ENCODE measurements around the gene LGALS9C. TPM values are rescaled to one million over a fixed set of nuclear protein-coding genes. Genes with fewer than 3 reads are reported as not detected.
"Not testable (repeated sequence)": the region's sequence is repeated elsewhere in the genome, so short reads cannot be mapped to it uniquely, and the experiment has no call there.

The LGALS9C gene
- total RNA-seq, 1 experiment from 2014 or later = not detected

DNA sequence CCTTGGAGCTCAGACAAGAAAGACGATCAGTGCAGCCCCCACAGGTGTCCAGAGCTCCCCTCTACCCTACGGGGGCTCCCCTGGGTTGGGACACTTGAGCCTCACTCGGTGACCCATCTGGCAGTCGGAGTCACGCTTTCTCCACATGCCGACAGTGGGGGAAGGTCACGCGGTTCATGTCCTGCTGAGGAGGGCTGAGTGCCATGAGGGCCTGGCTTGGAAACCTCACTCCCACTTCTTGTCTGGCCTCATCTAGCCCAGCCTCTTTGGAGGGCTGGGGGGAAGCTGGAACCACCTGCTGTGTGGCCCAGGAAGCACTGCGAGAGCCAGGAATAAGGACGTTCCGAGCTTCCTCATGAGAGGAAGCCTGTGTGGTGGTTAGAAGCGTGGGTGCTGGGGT, 1.8 kb downstream of the LGALS9C start:
- DNase-seq (ENCODE audit: low spot score) = not testable (repeated sequence)

DNA sequence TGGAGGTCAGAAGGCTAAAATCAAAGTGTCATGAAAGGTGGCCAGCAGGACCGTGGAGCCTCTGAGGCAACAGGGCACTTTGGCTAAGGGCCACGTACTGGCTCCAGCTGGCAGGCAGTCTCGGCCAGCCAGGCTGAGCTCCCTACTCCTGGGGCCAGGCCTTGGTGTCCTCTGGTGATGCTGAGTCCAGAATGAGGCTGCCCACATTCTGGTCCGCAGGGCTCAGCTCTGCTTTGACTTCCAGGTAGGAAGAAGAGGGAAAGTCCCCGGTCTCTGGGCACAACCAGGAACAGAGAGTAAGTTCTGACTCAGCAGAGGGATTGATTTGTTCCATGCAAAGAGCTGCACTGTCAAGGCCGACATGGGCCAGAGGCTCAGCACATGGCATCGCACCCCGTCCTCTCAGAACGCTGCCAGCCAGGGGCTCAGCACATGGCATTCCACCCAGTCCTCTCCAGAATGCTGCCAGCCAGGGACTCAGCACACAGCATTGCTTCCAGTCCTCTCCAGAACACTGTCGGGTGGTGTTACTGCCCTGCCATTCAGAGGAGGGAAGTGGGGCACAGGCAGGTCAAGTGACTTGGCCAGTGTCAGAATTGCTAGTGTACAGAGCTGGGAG, 2.5 kb downstream of the LGALS9C start:
- not testable (repeated sequence) for DNase-seq (ENCODE audit: low spot score)

DNA sequence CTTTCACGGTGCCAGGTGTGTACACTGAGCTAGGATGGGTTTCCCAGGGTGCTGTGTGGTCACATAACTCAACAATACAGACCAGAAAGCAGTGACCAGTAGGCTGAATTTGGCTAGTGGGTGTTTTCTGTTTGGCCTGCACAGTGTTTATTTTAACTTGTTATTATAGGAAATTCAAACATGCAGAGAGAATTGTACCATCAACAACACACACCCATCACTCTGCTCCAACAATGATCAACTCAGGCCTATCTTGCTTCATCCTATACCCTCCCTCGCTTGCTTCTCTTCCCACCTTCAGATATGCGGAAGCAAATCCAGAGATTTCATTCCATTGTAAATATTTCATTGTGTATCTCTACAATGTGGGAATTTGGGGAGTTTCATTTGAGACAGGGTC, 5.2 kb downstream of the LGALS9C start:
- DNase-seq (ENCODE audit: low spot score) = not testable (repeated sequence)

DNA sequence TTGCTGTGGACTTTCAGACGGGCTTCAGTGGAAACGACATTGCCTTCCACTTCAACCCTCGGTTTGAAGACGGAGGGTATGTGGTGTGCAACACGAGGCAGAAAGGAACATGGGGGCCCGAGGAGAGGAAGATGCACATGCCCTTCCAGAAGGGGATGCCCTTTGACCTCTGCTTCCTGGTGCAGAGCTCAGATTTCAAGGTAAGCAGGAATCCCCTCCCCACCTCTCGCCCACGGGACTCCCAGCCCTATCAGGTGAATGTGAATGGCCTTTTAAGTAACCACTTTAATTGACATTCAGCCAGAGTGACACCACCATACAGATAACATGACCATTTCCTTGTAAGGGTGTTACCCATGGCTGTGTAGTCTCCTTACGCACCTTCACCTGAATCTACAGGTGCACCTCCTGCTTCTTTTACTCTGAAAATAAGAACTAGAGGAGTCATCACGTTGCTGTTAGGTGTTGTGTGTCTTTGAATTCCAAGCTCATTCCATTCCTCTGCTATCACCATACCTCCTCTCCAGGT, 9.4 kb downstream of the LGALS9C start:
- not testable (repeated sequence) for DNase-seq (ENCODE audit: low spot score)

DNA sequence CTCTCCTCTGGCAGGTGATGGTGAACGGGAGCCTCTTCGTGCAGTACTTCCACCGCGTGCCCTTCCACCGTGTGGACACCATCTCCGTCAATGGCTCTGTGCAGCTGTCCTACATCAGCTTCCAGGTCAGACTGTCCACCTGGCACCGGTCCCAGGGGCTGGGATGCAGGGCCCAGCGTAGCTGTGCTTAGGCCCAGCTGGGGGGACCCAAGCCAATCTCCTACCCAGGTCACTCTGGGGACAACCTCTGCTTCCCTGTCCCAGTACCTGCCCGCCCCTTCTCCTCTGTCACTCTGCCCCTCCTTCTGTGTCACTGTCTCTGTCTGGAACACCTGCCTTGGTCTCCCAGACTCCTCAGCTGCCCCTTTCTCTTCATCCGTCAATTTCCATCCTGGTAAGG, 11.0 kb downstream of the LGALS9C start:
- not testable (repeated sequence) for DNase-seq (ENCODE audit: low spot score)

DNA sequence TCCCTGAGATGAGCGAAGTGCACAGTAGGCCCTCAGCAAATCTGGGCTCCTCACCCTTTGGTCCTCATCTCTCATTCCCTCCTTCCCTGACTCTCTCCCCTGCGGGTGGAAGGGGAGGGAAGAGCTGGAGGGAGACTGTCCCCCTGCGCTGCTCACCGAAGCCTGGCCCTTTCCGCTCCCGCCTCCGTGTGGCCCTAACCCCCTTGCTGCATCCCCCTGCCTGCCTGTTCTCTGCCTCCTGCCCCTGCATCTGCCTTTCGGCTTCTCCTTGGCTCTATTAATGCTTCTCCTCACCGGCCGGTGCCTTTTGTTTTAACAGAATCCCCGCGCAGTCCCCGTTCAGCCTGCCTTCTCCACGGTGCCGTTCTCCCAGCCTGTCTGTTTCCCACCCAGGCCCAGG, 12.0 kb downstream of the LGALS9C start:
- DNase-seq (ENCODE audit: low spot score) = not testable (repeated sequence)

DNA sequence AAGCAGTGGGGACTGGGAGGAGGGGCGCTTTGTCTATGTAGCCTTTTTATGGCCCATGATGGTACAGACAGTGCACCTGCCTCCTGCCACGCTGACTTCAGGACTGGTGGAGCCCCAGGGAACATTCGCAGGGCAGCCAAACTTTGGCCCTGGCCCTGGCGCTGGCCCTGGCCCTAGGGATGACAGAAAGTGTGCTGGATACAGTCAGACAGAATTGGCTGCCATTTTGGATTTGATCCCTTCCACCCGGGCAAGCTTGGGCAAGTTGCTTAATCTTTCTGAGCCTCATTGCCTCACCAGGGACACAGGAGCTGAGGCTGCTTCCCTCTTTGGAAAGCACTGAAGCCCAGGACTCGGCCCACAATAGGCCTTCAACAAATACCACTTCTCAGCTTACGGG, 13.4 kb downstream of the LGALS9C start:
- DNase-seq (ENCODE audit: low spot score) = not testable (repeated sequence)

DNA sequence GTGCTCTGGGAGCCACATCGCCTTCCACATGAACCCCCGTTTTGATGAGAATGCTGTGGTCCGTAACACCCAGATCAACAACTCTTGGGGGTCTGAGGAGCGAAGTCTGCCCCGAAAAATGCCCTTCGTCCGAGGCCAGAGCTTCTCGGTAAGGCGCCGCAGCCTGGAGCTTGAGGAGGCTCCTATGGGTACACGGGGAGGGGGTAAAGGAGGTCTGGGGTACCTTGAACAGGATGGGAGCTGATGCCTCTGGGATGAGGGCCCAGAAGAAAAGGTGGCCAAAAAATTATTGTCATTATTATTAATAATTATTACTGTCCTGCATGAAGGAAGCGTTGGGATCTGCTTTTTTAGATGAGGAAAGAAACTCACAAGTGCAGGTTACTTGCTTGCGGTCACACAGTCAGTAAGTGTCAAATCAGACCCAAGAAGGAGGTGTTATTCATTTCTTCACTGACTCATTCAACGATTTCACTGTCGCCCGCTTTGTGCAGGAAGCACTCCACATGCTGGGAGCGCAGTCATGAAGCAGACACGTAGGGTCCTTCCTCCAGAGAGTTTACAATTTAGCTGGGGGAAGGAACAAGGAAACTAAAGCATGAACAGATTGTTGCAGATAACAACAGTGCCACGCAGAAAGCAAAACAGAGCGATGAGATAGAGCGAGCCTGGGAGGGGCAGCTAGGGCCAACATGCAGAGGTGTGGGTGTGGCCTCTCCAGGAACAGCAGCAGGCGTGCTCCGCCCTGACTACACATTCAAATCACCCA, 16.3 kb downstream of the LGALS9C start:
- peak; percentile 6 for DNase-seq (ENCODE audit: low spot score)

DNA sequence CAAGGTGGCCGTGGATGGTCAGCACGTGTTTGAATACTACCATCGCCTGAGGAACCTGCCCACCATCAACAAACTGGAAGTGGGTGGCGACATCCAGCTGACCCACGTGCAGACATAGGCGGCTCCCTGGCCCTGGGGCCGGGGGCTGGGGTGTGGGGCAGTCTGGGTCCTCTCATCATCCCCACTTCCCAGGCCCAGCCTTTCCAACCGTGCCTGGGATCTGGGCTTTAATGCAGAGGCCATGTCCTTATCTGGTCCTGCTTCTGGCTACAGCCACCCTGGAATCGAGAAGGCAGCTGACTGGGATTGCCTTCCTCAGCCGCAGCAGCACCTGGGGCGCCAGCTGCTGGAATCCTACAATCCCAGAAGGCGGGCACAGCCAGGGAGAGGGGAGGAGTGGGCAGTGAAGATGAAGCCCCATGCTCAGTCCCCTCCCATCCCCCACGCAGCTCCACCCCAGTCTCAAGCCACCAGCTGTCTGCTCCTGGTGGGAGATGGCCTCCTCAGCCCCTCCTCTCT, 17.7 kb downstream of the LGALS9C start:
- not testable (repeated sequence) for DNase-seq (ENCODE audit: low spot score)

DNA sequence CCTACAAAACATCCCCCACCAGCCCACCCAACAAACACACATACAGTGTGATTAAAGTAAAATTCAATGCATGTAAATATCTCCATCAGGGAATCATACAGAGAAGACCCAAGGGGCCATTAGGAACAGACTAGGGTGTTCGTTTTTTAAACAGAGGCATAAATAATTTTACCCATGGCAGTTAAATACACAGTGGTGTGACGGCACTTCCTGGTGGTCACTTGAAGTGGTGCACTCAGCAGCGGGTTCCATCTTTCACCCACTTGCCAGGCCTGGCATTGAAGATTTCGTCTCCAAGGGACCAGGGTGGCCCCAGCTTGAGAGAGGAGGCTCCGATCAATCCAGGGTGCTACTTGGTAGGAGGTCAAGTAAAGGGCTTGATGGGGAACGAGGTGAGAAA, 20.5 kb downstream of the LGALS9C start:
- DNase-seq (ENCODE audit: low spot score) = not testable (repeated sequence)

DNA sequence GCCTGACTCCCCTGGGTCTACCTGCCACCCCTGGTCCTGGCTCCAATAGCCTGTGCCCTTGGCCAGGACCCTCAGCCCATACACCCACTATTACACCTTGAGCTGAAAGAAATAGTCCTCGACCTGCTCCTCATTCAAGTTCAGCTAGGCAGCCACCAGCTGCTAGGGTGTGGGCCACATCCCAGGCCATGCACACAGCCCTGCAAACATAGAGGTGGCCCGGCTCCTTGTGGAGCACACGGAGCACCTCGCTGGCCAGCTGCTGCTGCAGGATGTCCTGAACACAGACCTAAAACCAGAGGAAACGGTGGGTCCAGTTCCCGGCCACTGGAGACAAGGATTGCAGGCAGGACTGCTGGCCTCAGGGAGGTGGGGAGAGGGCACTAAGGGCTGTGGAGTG, 22.5 kb downstream of the LGALS9C start:
- DNase-seq (ENCODE audit: low spot score) = not testable (repeated sequence)

DNA sequence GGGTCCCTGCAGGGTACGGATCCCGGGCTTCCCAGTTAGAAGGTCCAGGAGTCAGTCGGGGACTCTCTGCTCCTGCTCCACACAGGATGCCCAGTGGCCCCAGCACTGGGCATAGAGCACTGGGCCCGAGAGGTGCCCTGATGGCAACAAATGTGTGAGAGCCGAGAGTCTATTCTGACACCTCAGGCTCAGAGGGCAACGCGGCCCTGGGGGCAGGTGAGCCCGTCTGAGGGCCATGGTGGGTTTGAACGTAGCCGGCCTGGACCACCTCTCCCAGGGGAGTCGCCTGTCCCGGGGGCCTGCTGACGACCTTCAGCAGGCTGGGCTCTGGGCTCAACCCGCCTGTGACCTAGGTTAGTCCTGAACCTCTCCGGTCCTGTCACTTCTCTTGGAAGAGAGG, 23.2 kb downstream of the LGALS9C start:
- not testable (repeated sequence) for DNase-seq (ENCODE audit: low spot score)

DNA sequence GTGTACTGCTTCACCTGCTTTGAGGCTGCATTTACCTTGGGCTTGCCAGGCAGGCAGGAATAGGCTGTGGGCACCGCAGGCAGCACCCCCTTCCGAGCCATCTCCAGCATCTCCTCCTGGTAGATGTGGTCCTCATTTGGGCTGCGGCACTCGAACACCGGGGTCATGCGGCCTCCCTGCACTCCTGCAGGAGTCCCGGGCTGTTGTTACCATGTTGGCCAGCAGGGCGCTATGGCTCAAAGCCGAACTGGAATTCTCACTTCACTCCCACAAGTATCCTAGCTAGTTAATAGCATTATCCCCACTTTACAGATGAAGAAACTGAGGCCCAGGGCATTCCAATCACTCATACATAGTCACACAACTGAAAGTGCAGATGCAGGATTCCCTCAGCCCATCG, 23.7 kb downstream of the LGALS9C start:
- DNase-seq (ENCODE audit: low spot score) = not testable (repeated sequence)

DNA sequence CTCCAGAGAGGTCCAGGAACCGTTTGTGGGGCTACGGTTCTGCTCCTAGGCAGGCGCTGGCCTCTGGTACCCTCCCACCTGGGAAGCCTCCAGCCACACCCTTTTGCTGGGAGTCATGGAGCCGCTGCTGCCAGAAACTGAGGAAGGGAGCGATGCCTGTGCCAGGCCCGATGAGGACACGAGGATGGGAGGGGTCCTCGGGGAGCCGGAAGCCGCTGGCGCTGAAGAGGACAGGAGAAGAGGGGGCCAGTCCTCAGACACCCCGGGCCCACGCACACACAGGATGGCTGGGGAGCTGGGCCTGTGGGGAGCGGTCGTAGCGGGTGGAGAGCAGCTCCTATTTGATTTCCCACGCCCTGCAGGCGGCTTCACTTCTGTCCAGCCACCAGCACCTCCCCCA, 24.2 kb downstream of the LGALS9C start:
- DNase-seq (ENCODE audit: low spot score) = not testable (repeated sequence)

DNA sequence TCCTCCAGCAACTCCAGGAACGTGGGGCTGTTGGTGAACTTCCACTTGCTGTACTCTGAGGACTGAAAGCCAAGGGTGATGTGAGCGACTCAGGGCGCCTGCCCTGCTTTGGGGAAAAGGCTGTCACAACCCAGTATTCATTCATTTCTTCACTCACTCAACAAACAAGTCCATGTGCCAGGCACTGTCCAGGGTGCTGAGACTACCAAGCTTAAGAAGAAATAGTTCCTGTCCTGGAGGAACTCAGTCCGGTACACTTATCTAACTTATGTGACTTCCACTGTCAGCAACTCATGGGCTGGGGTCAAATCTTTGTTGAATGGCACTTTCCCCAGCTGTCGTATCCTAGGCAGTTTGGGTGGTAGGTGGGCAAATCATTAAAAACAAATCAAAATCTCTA, 26.6 kb downstream of the LGALS9C start:
- DNase-seq (ENCODE audit: low spot score) = not testable (repeated sequence)

DNA sequence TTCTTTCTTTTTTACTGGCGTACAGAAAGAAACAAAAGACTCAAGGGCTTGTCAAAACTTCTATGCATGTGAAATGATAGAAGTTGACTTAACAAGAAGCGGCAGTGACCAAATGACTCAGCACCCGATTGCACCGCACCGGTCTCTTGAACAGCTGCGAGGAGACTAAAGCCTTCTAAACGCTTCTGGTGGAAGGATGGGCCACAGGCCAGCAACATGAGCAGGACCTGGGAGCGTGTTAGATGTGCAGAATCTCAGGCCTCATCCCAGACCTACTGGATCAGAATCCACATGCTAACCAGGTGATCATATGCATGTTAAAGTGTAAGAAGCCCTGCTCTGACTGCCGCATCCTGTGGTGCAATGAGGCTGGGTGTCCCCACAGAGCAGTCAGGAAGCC, 31.1 kb downstream of the LGALS9C start:
- DNase-seq (ENCODE audit: low spot score) = not testable (repeated sequence)

DNA sequence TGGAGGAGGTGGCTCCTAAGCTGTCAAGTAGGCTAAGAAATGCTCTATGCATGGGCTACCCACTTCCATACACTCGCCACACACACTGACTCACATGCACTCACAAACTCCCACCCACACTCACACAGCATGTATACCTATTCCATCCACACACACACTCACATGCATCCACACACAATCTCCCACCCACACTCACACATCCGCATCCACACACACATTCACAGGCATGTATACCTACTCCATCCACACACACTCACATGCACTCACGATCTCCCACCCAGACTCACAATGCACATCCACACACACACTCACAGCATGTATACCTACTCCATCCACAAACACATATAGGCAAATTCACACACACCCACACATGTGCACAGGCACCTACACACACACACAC, 32.1 kb downstream of the LGALS9C start:
- not testable (repeated sequence) for DNase-seq (ENCODE audit: low spot score)

DNA sequence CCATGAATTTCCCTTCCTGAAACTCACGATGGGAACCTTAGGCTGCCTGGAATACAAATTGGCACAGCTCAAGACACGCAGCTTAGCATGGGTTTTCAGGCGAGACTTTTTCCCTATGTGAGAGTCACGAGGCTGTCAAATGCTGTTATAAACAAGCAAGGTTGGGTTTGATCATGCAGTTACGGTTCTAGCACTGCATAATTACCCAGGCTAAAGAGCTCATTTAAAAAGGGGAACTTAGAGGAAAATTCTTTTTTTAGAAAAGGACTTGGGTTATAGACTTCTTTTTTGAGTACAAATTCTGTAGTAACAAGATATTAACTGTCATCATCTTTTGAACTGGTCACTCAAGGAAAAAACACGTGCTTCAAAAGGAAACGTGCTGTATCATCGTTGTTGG, 44.5 kb downstream of the LGALS9C start:
- DNase-seq (ENCODE audit: low spot score) = not testable (repeated sequence)

DNA sequence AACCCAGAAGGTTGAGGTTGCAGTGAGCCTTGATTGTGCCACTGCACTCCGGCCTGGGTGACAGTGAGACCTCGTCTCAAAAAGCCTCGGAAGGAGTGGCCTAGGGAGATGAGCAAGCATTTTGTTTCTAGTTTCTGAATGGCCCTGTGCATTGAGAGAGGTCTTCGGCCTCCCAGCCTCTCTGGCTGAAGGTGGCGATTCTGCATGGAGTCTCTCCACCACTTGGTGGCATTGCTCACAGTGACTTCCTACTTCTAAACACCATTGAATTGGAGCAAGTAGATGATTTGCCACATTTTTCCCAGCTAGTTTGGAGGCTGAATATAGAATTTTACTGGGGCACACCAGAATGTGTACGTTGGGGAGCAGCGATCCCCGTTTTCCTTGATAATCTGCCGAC, 48.4 kb downstream of the LGALS9C start:
- DNase-seq (ENCODE audit: low spot score) = not testable (repeated sequence)

DNA sequence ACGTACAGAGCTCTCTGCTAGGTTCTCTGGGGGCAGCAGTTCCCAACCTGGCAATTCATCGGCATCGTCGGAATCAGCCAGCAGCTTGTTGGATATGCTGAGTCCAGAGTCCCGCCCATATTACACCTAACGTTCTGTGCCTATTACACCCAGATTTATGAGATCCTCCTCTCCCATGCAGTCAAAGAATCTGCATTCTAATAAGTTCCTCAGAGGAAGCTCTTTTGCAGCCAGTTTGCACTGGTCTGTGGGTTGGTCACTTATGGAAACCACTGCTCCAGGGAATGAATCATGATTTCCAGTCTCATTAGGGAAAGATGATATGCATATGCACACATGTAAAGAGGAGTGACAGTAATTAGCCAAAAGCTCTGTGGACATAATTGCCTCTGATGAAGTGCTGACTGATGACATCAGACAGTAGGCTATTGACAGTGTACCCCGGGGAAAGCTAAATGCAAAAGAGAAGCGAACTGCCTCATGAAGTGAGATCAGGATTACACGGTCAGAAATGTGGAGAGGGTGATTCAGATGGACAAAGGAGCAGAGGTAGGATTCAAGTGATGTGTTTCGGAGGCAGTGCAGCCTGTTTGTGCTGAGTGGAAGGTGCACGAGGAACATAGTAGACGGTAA, 49.7 kb downstream of the LGALS9C start:
- DNase-seq (ENCODE audit: low spot score) = not testable (repeated sequence)

DNA sequence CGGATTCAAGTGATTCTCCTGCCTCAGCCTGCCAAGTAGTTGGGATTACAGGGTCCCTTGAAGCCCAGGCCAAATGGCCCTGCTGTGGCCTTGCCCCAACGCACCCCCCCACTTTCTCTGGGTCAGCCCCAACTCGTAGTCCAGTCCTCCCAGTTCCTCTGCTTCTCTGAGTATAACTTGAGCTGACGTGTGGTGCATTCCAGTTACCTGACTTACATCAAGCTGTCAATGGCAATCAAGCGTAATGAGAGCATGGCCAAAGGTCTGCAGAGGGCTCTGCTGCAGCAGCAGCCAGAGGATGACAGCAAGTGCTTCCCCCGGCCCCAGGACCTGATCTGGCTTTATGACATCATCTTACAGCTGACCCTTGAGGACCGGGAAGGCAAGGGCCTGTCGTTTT, 50.8 kb downstream of the LGALS9C start:
- not testable (repeated sequence) for DNase-seq (ENCODE audit: low spot score)

DNA sequence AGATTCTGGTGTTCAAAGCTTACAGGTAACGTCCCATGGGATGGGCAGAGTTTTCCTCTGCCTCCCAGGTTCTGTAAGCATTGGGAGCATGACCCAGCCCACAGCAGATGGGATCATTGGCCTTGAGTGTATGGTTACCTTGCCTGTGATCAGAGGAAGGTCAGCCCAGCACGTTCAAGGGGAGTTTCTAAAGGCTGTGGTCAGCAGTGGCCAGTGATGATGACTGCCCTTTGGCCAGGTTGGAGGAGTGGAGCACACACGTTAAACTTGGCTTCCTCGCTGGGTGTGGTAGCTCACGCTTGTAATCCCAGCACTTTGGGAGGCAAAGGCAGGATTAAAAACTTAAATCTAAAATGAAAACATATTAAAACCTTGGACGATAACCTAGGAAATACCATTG, 51.8 kb downstream of the LGALS9C start:
- not testable (repeated sequence) for DNase-seq (ENCODE audit: low spot score)

Measured in HT-29 (cell line).